NCI-H1417 (cell line): Measurements from ENCODE around the gene CACNA1A.
"Not testable (repeated sequence)": the region's sequence is repeated elsewhere in the genome, so short reads cannot be mapped to it uniquely, and the experiment has no call there.

Experiments used
- DNase-seq, 3 experiments: peaks; one replicate each; lab custom pipeline; 2025; lab: John Stamatoyannopoulos, UW

Gene CACNA1A

DNA sequence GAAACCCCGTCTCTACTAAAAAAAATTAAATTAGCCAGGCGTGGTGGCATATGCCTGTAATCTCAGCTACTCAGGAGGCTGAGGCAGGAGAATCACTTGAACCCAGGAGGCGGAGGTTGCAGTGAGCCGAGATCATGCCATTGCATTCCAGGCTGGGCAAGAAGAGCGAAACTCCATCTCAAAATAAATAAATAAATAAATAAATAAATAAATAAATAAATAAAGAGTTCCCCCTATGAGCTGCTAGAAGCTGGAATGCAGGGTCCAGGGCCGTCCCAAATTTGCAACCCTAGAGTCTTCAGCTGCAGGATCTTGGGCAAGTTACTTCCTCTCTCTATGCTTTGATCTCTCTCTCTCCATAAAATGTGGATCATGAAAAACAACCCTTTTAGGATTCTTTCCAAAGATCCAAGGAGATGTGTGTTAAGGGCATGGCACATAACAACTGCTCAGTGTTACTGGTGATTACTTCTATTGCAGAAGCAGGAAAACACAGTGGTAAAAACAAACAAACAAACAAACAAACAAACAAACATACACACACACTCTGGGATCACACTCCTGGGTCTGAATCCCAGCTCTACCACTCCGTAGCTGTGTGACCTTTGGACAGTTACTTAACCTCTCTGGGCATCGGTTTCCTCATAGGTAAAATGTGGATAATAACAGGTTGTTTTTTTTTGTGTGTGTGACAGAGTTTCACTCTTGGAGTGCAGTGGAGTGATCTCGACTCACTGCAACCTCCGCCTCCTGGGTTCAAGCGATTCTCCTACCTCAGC is 78.8 kb downstream of the CACNA1A start:
- no peak for DNase-seq

GRCh38 chr19:13425875-13426274 is 80.4 kb downstream of the CACNA1A start:
- not testable (repeated sequence) for DNase-seq

DNA sequence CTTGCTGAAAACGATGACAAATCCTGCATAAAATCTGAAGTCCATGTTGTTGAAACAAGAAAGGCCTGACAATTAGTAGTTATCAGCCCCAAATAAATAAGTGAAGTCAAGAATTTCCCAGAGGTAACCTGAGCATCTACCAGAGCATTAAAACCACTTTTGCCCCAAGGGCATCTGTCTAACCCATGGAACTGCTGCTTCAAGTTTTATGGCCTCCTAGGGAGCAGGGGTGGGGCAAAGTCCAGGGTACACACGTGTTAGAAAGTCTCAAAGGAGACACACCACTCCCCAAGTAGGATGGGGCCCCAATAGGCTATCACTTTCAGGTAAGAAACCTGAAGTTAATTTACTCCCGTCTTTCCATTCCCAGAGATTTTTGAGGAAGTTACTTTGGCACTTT is 81.1 kb downstream of the CACNA1A start:
- DNase-seq, result no peak

GRCh38 chr19:13420780-13421179 is 85.5 kb downstream of the CACNA1A start:
- no peak for DNase-seq

- DNase-seq, result peak in 1 of 3 experiments; percentile 12
Measured at GRCh38 chr19:13417054-13417453, 89.2 kb downstream of the CACNA1A start.

DNA sequence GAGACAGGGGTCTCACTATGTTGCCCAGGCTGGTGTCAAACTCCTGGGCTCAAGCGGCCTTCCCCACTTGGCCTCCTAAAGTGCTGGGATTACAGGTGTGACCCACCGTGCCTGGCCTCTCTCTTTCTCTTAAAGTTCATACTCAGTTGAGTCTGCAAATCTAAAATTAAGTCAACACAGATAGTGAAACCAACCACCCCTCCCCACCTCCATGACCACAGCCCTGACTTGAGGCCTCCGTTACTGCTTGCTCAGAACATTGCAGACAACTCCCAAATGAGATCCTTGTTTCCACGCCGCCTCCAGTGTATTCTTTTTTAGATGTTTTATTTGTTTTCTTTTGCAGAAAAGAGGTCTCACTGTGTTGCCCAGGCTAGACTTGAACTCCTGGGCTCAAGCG is 94.4 kb downstream of the CACNA1A start:
- no peak for DNase-seq

DNA sequence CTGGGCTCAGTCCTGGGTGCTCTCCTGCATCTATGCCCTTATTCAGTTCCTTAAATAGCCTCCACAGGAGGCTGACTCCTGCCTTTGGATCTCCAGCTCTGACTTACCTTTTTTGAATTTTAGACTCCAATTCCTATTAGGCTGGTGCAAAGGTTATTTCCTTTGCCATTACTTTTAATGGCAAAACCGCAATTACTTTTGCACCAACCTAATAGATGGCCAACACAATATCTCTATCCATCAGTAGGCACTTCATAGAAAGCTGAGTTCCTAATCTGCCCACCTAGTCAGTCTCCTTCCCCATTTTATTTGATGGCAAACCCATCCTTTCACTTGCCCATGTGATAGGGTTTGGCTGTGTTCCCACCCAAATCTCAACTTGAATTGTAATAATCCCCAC is 95.3 kb downstream of the CACNA1A start:
- no peak for DNase-seq

- DNase-seq, result peak in 1 of 3 experiments; percentile 45
Measured at GRCh38 chr19:13408889-13409518, 97.3 kb downstream of the CACNA1A start.

DNA sequence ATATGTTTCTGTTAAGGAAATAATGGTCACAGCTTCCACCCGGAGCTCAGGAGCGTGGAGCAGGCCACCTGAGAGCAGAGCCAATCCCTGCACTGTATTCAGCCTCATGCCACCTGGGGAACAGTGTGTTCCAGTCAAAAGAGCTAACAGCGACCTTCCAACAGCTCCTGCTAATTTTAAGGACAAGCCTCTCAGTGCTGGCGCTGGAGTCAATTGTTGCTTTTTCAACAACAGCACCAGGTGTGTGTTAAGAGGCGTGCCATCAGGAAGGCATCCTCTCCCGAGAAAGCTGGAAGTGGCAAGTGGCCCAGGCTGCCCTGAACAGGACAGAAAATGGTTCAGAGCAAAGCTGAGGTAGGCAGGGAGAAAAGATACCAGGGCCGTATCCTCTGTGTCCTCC is 102.0 kb downstream of the CACNA1A start:
- DNase-seq, result peak in 2 of 3 experiments; percentile 27 to 69

DNA sequence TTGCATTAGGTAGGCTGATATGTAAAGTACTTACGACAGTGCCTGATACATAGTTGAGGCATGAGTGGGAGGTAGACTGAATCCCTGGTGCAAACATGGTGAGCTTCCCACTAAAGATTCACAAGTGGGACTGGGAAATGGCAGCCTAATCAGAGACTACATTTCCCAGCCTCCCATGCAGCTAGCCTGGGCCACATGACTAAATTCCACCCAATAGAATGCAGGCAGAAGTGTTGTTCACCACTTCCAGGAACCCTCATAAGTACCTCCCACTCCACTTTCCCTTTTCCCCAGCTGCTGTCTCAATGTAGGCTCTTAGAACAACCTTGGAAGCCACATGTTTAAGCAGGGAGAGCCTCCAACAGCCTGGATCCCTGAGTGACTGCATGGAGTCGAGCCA is 104.9 kb downstream of the CACNA1A start:
- DNase-seq, result no peak

- no peak for DNase-seq
Measured at GRCh38 chr19:13400296-13400695, 106.0 kb downstream of the CACNA1A start.

- DNase-seq, result no peak
Measured at GRCh38 chr19:13399746-13400145, 106.5 kb downstream of the CACNA1A start.

DNA sequence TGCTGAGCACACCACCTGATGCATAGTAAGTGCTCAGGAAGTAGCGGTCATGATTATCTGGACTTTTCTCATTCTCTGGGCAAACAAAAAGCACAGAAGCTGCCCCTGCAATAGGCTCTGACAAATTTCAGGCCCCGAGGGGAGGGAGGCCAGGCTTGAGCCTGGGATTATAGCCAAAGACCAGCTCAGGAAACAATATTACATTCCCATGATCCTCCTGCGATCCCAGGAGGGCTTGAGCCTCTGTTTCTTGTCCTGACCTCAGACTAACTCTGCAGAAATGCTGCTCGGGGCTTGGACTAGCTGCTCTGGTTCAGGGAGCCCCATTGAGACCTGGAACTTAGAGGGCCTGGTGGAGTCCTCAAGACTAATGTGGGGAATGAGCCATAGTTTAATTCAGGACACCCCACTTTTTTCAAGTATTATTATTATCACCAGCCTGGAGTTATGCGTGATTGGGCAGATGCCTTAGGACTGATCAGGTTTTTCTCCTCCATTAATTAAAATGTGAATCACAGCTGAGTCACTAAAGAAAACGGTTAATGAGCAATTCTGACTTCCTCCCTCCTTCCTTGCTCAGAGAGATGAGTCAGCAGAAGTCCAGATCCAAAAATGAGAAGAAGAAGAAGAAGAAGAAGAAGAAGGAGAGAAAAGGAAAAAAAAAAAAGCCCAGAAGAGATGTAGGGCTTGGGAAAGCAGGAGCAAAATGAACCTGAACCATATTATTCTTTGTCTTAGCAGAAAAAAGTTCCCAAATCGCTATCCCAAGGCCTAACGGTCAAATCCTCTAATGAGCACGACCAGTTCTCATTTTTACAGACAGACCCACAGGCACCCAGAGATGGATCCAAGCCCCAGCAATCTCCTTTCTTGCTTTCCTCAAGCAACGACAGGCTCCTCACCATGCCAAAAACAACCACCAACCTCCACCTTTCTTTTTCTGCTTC is 107.2 kb downstream of the CACNA1A start:
- DNase-seq, result no peak

DNA sequence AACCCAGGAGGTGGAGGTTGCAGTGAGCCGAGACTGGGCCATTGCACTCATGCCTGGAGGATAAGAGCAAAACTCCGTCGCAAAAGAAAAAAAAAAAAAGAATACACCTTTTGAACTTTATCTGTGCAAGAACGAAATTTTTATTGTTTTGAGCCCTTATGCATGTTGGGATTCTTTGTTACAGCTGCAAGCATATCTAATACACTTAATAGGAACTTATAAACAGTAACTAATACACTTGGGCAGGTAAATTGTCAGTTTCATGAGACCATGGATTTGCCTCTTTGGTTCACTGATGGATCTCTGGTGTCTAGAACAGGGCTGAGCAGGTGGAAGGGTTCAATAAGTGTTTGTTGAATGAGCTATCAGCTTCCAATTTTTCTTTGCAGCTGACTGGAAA is 108.1 kb downstream of the CACNA1A start:
- DNase-seq, result no peak

GRCh38 chr19:13396250-13397080 is 109.8 kb downstream of the CACNA1A start:
- DNase-seq, result no peak

DNA sequence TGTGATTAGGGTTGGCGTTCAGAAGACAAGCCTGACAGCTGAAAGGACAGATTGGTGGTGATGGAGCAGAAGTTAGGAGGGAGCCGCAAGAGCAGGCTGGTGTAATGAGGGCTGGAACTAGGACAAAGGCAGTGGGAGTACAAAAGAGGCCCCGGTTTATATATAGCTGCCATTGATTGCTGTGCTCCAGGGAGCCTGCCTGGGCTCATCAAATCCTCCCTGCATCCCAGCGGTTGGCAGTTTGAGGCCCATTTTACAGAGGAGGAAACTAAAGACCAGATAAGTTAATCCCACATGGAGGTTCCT is 123.7 kb downstream of the CACNA1A start:
- DNase-seq, result no peak

GRCh38 chr19:13381827-13382632 is 124.2 kb downstream of the CACNA1A start:
- no peak for DNase-seq

DNA sequence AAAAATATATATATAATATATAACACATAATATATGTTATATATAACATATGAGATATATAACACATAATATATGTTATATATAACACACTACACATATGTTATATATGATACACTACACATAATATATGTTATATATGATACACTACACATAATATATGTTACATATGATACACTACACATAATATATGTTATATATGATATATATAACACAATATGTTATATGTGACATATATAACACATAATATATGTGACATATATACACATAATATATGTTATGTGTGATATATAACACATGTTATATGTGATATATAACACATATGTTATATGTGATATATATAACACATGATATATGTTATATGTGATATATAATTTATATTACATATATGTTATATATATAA is 129.7 kb downstream of the CACNA1A start:
- DNase-seq, result no peak

GRCh38 chr19:13373599-13373998 is 132.7 kb downstream of the CACNA1A start:
- DNase-seq, result no peak

GRCh38 chr19:13370948-13371347 is 135.3 kb downstream of the CACNA1A start:
- no peak for DNase-seq
